RPMI7951 (cell line): ENCODE measurements around the gene CHKA. TPM values are rescaled to one million over a fixed set of nuclear protein-coding genes. Genes with fewer than 3 reads are reported as not detected.

Source experiments
- DNase-seq: peaks from one replicate; pipeline ENCODE4 v3.0.0-alpha.2; 2012; ENCODE audit warnings: low read depth
- total RNA-seq: library from RNA; depleted of rRNA; stranded (reverse); fragments of >200 nt; shearing (Covaris generic); gene quantifications from 2 replicates; pipeline ENCODE4 v1.2.3, GENCODE V29; 2014; rRNA removed

The CHKA gene
- 16.2 and 18.7 TPM in 2 replicates for total RNA-seq

- peak; percentile 90 for DNase-seq
These were observed at the start of gene CHKA for GRCh38 chr11:68121067-68121899. Gene CHKA, minus strand, starts transcription at chr11:68121388. Its CDS starts 211 bp downstream, at chr11:68121177.

GRCh38 chr11:68169442-68169841 is 48.3 kb upstream of the CHKA start:
- DNase-seq = no peak

DNA sequence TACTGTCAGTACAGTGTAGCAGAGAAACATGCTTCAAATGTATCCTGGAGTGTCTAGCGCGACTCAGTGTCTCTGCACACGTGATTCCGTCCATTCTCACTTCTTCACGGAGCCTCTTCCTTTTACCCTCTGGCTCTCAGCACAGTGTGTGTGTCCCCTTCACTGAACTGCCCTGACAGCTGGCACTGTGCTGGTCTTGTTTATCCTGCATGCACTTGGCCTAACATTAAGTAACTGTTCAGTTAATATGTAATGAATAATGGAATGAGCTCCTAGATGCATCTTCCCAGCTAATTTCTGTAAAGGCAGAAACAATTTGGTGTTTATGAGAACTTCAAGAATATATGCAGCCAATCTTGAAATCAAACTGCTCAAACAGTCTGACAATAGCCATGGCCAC is 47.5 kb upstream of the CHKA start:
- DNase-seq = no peak

DNA sequence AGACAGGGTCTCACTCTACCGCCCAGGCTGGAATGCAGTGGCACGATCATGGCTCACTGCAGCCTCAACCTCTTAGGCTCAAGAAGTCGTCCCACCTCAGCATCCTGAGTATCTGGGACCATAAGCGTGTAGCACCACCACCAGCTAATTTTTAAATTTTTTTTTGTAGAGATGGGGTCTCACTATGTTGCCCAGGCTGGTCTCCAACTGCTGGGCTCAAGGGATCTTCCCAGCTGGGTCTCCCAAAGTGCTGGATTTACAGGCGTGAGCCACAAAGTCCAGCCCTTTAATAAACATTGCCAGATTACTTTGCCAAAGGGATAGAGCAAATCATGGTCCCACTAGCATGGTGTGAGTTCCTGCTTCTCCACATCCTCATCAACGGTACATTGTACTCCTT is 46.3 kb upstream of the CHKA start:
- no peak for DNase-seq

DNA sequence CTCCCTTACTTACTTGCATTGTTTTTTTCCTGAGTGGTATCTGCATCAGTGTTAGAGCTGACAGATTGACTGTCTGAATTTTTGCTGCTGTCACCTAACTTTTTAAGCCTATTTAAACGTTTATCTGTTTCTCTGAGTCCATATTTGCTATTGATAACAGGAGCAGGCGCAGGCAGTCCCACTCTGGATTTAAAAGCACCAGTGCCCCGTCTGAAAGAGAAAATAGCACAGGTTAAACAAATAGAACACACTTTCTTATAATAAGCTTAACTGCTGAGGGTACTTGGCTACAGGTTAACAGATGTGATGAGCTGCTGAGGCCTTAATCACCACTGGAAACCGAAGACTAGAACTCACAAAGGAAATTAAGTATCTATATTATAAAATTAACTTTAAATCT is 45.8 kb upstream of the CHKA start:
- DNase-seq = no peak

DNA sequence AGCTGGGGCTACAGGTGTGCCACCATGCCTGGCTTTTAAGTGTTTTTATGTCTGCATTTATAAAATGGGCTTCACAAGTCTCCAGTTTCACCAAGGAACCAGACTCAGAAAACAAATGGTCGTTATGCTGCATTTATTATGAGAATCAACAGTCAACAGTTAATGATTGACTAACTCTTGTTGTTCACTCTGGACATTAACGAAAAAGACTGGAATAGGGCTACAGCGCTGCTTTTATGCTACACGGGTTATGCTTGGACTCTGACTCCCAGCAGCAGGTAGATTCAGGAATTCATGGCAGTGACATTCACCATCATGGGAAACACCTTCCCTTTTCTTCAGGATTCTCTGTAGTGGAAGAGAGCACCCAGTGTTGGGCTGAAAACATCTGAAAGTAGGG is 44.4 kb upstream of the CHKA start:
- no peak for DNase-seq

DNA sequence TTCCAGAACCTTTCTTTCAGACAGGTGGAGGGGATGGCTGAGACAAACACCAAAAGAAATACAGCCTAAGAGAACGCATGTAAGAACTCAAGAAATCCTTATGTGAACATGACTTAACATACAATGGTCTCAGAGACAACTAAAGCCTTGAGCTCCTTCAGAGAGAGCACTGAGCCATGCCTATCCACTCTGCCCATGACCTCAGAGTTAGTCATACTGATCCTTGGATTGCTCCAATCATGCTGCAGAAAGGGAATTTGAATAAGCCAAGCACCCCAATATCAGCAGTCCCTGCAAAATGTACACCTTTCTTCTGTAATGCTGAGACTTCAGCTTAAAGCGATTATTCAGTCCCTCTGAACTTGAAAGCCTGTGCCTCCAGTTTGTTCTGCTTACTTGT is 43.2 kb upstream of the CHKA start:
- DNase-seq = no peak

DNA sequence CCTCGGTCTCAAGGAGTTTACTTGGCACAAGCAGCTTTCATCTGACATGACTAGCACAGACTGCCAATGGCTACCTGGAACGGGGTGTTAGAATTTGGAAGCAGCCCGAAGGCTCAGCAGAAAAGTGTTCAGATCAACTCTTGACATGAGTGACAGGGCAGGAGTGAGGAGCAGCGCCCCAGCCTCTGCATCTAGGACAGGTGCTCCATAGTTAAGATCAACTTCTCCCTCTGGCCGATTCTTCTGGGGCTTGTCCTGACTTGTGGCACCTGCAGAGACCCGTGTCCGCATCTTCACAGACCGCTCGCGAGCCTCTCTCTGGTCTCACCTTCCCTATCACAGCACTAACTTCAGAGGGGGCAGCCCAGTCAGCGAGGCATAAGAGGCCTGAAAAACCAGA is 42.5 kb upstream of the CHKA start:
- DNase-seq = no peak

- DNase-seq = no peak
These were observed 39.0 kb upstream of the CHKA start for GRCh38 chr11:68160100-68160695.

- DNase-seq = no peak
These were observed 38.5 kb upstream of the CHKA start for GRCh38 chr11:68159665-68160064.

- no peak for DNase-seq
These were observed 38.0 kb upstream of the CHKA start for GRCh38 chr11:68159161-68159560.

GRCh38 chr11:68158580-68158979 is 37.4 kb upstream of the CHKA start:
- DNase-seq = no peak

DNA sequence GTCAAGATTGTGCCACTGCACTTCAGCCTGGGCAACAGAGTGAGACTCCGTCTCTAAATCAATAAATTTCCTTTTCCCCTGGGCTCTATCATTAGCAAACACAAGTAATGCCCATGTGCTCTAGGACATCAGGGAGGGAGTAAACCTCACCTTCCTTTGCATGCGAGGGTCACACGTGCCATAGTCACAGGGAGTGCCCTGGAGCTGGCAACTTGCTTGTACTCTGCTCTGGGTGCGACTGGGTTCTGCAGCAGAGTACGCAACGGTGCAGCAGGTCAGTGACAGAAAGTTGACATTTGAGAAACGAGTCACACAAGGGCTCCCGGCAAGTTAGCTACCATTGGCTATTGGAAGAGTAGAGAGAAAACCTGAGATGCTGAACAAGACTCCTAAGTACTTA is 32.6 kb upstream of the CHKA start:
- no peak for DNase-seq

- peak; percentile 60 for DNase-seq
These were observed 28.8 kb upstream of the CHKA start for GRCh38 chr11:68150037-68150436.

DNA sequence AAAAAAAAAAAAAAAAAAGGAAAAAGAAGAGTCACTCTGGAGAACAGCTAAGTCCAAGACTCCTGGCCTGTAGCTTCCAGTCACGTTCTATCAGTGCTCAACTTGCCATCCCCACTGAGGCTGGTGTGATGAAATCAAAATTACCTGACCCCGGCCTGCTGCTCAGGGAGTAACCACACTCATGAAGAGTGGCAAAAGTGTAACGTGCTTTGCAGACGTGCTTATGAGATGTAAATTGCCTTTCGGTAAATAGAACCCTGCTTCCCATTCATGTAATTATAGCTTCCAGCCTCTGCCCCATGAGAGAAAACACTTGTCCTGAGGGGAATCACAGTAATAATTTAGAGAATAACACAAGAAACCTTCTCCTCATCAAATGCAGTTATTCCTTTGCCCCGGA is 28.2 kb upstream of the CHKA start:
- no peak for DNase-seq

- no peak for DNase-seq
These were observed 27.7 kb upstream of the CHKA start for GRCh38 chr11:68148879-68149278.

DNA sequence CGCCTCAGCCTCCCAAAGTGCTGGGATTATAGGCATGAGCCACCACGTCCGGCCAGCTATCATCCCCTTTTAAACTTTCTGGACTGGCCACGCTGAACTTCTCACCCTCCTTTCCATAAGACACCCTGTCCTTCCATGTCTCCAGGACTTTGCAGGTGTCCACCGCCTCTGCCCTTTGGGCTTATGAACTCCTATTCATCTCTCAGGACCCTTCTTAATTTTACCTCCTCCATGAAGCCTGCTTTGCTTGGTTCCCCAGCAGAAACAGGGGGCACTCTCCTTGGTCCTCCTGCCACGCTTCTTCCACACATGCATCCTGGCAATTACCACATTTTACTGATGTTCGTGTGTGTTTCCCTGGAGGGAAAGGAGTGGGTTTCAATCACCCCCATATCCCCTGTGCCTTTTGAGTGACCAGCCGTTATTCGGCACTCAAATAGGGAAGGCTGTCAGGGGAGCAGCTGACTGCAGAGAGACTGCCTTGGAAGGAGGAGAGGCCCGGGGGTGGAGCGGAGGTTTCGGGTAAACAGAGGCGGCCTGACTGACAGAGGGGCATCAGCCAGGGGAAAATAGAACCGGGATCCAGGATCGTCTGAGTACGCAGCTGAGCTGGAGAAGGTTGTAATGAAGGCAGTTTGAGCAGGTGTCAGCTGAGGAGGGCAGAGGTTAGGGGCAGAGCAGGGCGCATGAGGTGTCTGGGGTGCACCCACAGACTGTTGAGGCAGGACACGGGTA is 27.1 kb upstream of the CHKA start:
- DNase-seq = no peak

- peak; percentile 38 for DNase-seq
These were observed 25.7 kb upstream of the CHKA start for GRCh38 chr11:68146704-68147474.

DNA sequence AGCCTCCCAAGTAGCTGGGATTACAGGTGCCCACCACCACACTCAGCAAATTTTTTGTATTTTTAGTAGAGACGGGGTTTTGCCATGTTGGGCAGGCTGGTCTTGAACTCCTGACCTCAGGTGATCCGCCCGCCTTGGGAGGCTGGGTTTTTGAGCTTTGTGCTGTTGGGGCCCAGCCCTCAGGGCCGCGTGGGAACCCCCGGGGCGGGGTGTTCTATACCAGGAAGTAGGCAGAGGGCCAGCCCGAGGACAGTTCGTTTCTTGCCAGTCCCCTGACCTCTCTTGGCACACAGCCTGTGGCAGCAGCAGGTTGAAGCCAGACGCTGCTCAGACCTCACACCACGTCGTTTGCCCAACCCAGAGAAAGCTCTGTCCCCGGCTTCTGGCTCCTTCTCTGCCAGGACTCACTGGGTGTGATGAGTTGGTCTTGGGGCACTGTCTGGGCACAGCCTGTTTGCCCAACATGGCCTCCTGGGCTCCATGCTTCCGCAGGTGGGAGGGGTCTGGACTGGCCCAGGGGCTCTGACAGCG is 24.9 kb upstream of the CHKA start:
- DNase-seq = peak; percentile 33

- no peak for DNase-seq
These were observed 24.1 kb upstream of the CHKA start for GRCh38 chr11:68145120-68145866.

DNA sequence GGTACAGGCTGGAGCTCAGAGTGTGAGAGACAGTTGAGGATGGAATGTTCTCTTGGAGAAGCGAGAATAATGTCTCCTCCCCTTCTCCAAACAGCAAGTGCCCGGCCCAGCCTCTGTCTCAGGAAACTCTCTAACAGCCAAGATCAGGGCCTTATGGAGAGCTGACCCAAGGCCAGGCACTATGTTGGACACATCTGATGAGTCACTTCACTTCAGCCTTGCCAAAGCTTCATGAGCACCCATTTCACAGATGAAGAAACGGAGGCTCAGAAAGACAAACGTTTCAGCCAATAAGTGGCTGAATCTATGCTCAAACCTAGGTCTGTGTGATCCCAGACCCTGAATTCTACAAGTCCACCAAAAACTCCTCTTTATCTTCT is 22.1 kb upstream of the CHKA start:
- no peak for DNase-seq
